Upper lobe of left lung (tissue), 6 donors: Measurements from ENCODE around the gene TRPM6. TPM values are rescaled to one million over a fixed set of nuclear protein-coding genes. Genes with fewer than 3 reads are reported as not detected.
"Not testable (repeated sequence)": the region's sequence is repeated elsewhere in the genome, so short reads cannot be mapped to it uniquely, and the experiment has no call there.

Experiments
- ATAC-seq, 2 donors: fragments of 200-7000 bp; cut with Tn5 transposase; one replicate each; pipeline ENCODE4 v1.9.1; 2022; ENCODE audit warnings: mild to moderate bottlenecking in 2 of 2, moderate library complexity in 2 of 2; ENCODE audit not compliant: low FRiP score in 2 of 2
- DNase-seq, 2 donors: peaks; one replicate each; pipeline ENCODE4 v3.0.0-alpha.2; 2019 to 2020
- H3K27ac ChIP-seq, 4 donors: fragments of 200-600 bp; sonication (generic); one replicate each; pipeline ENCODE4 v1.5.1; 2016 to 2019
- H3K27me3 ChIP-seq, 4 donors: fragments of 200-600 bp; sonication (generic); one replicate each; pipeline ENCODE4 v1.5.1; 2017 to 2019
- H3K36me3 ChIP-seq, 4 donors: fragments of 200-600 bp; sonication (generic); one replicate each; pipeline ENCODE4 v1.5.1; 2016 to 2019
- H3K4me1 ChIP-seq, 4 donors: fragments of 200-600 bp; sonication (generic); one replicate each; pipeline ENCODE4 v1.5.1; 2018 to 2019
- H3K4me3 ChIP-seq, 4 donors: fragments of 200-600 bp; sonication (generic); one replicate each; pipeline ENCODE4 v1.5.1; 2017 to 2019; ENCODE audit warnings: mild to moderate bottlenecking in 2 of 4, moderate library complexity in 1 of 4
- H3K9me3 ChIP-seq, 4 donors: fragments of 200-600 bp; sonication (generic); one replicate each; pipeline ENCODE4 v1.5.1; 2018 to 2019
- CTCF ChIP-seq, 6 experiments: fragments of 450-650 bp in 4 of 6; fragments of 200-600 bp in 2 of 6; sonication (generic) in 2 of 6; IDR thresholded peaks; one replicate each; pipeline ENCODE4 v1.5.1; 2016 to 2019; ENCODE audit warnings: antibody characterized with exemption in 6 of 6
- EP300 ChIP-seq, 4 donors: sonication (generic); formaldehyde crosslinking; IDR thresholded peaks; one replicate each; pipeline ENCODE4 v1.5.1; 2017; ENCODE audit warnings: antibody characterized with exemption in 4 of 4, control low read depth in 2 of 4
- POLR2A ChIP-seq, 4 donors: fragments of 450-650 bp; IDR thresholded peaks; one replicate each; pipeline ENCODE4 v1.5.1; 2016 to 2017; ENCODE audit warnings: antibody characterized with exemption in 4 of 4, mild to moderate bottlenecking in 2 of 4
- POLR2AphosphoS5 ChIP-seq, 2 donors: sonication (generic); formaldehyde crosslinking; IDR thresholded peaks; one replicate each; pipeline ENCODE4 v1.5.1; 2017; ENCODE audit warnings: antibody characterized with exemption in 2 of 2
- WGBS, 2 donors: methylation state at CpG; one replicate each; pipeline ENCODE4 v1.1.5; 2017 to 2018; 5-methylcytosine and 5-hydroxymethylcytosine counted together
- total RNA-seq, 6 donors: library from RNA; depleted of rRNA in 4 of 6; stranded (reverse); fragments of >200 nt in 4 of 6; gene quantifications; one replicate each; pipeline versions ENCODE4 v1.1.0 to v1.2.1, GENCODE V29; 2016 to 2021
- donor health status: DM: no; HTN: no; CAD: no; lungs with moderate emphysema.
- donor health status: DM: no; HTN: yes; CAD: no; lungs with severe emphysema.

The TRPM6 gene
- total RNA-seq, 6 donors from 2014 or later: under 0.01 to 3.0 (median 1.3) TPM

GRCh38 chr9:74910036-74910435 is 22.3 kb upstream of the TRPM6 start:
- Histone ChIP-seq H3K9me3 (peaks cover 0 to 6% (median 3%) of the 10 kb centered on the region in 4 donors), H3K36me3 (no peaks in the 10 kb centered on the region), H3K27me3 (no peaks in the 10 kb centered on the region), H3K4me1 (no peaks in the 10 kb centered on the region), H3K4me3 (no peak overlapping the region), H3K27ac (no peak overlapping the region)
- 97 to 100% methylated on average over 1 to 2 of the region's 2 CpGs for WGBS, 2 donors
- DNase-seq (no peak), ATAC-seq (no peak)
- TF ChIP-seq EP300 (IDR thresholded peaks at IDR 0.05): no peak
- TF ChIP-seq CTCF (IDR thresholded peaks at IDR 0.05): no peak
- TF ChIP-seq POLR2A (IDR thresholded peaks at IDR 0.05): no peak
- no peak for TF ChIP-seq POLR2AphosphoS5 (IDR thresholded peaks at IDR 0.05)

GRCh38 chr9:74908665-74909064 is 20.9 kb upstream of the TRPM6 start:
- Histone ChIP-seq H3K4me1 (no peaks in the 10 kb centered on the region), H3K9me3 (peaks cover 0 to 6% (median 3%) of the 10 kb centered on the region in 4 donors), H3K36me3 (no peaks in the 10 kb centered on the region), H3K27me3 (no peaks in the 10 kb centered on the region), H3K4me3 (no peak overlapping the region), H3K27ac (no peak overlapping the region)
- ATAC-seq (no peak), DNase-seq (no peak)
- no peak for TF ChIP-seq POLR2AphosphoS5 (IDR thresholded peaks at IDR 0.05)
- TF ChIP-seq EP300 (IDR thresholded peaks at IDR 0.05): no peak
- TF ChIP-seq CTCF (IDR thresholded peaks at IDR 0.05): no peak
- TF ChIP-seq POLR2A (IDR thresholded peaks at IDR 0.05): no peak
- 54 to 77% methylated on average over 4 of the region's 4 CpGs for WGBS, 2 donors

GRCh38 chr9:74907085-74907484 is 19.4 kb upstream of the TRPM6 start:
- no peaks in the 10 kb centered on the region for H3K4me1 ChIP-seq
- TF ChIP-seq POLR2A (IDR thresholded peaks at IDR 0.05) (no peak), EP300 (IDR thresholded peaks at IDR 0.05) (no peak), CTCF (IDR thresholded peaks at IDR 0.05) (no peak), POLR2AphosphoS5 (IDR thresholded peaks at IDR 0.05) (no peak)
- H3K27ac ChIP-seq: no peak overlapping the region
- ATAC-seq (no peak), DNase-seq (no peak)
- H3K4me3 ChIP-seq: no peak overlapping the region
- H3K9me3 ChIP-seq: peaks cover 0 to 6% (median 3%) of the 10 kb centered on the region in 4 donors
- no peaks in the 10 kb centered on the region for H3K27me3 ChIP-seq
- WGBS, 2 donors: 68 to 71% methylated on average over 3 of the region's 3 CpGs
- no peaks in the 10 kb centered on the region for H3K36me3 ChIP-seq

GRCh38 chr9:74901001-74901400 is 13.3 kb upstream of the TRPM6 start:
- H3K27ac ChIP-seq: no peak overlapping the region
- H3K4me3 ChIP-seq: no peak overlapping the region
- TF ChIP-seq EP300 (IDR thresholded peaks at IDR 0.05) (no peak), POLR2A (IDR thresholded peaks at IDR 0.05) (no peak), POLR2AphosphoS5 (IDR thresholded peaks at IDR 0.05) (no peak), CTCF (IDR thresholded peaks at IDR 0.05) (no peak)
- no peaks in the 10 kb centered on the region for H3K36me3 ChIP-seq
- DNase-seq: no peak
- no peaks in the 10 kb centered on the region for H3K27me3 ChIP-seq
- no peak for ATAC-seq
- no peaks in the 10 kb centered on the region for H3K4me1 ChIP-seq
- no peaks in the 10 kb centered on the region for H3K9me3 ChIP-seq

GRCh38 chr9:74888449-74888848 is 728 bp upstream of the TRPM6 start:
- peaks cover 6 to 14% (median 10%) of the 10 kb centered on the region in 4 donors for H3K4me1 ChIP-seq
- 97 to 100% methylated on average over 3 of the region's 3 CpGs for WGBS, 2 donors
- not testable (repeated sequence) for H3K27ac ChIP-seq, H3K4me3 ChIP-seq, H3K36me3 ChIP-seq, ATAC-seq, H3K27me3 ChIP-seq, DNase-seq, H3K9me3 ChIP-seq
